ENCODE results near the gene URB2.
"Not testable (repeated sequence)": the region's sequence is repeated elsewhere in the genome, so short reads cannot be mapped to it uniquely, and the experiment has no call there.

The URB2 gene

GRCh38 chr1:229617351-229618100, 8.5 kb upstream of the URB2 start:
- TF ChIP-seq ZFX (IDR thresholded peaks at IDR 0.05) (no peak), CTCF (conservative IDR thresholded peaks at IDR 0.05) (no peak)

GRCh38 chr1:229619002-229619401, 7.0 kb upstream of the URB2 start:
- TF ChIP-seq CTCF (conservative IDR thresholded peaks at IDR 0.05) (no peak), ZFX (IDR thresholded peaks at IDR 0.05) (no peak)
- no peak overlapping the region for H3K27ac ChIP-seq

More at GRCh38 chr1:229617351-229618100, 8.5 kb upstream of the URB2 start:
- H3K27ac ChIP-seq = no peak overlapping the region

GRCh38 chr1:229619614-229620013, 6.4 kb upstream of the URB2 start:
- no peak overlapping the region for H3K27ac ChIP-seq
- TF ChIP-seq CTCF (conservative IDR thresholded peaks at IDR 0.05) = no peak
- no peak for TF ChIP-seq ZFX (IDR thresholded peaks at IDR 0.05)

- no peak overlapping the region for H3K27ac ChIP-seq
- no peak for TF ChIP-seq CTCF (conservative IDR thresholded peaks at IDR 0.05)
- TF ChIP-seq ZFX (IDR thresholded peaks at IDR 0.05) = no peak
Measured at GRCh38 chr1:229620876-229621275, 5.2 kb upstream of the URB2 start.

- H3K27ac ChIP-seq = no peak overlapping the region
- TF ChIP-seq CTCF (conservative IDR thresholded peaks at IDR 0.05) (no peak), ZFX (IDR thresholded peaks at IDR 0.05) (no peak)
Measured at GRCh38 chr1:229621663-229622062, 4.4 kb upstream of the URB2 start.

GRCh38 chr1:229622641-229623120, 3.4 kb upstream of the URB2 start:
- H3K27ac ChIP-seq = not testable (repeated sequence)

GRCh38 chr1:229623225-229623624, 2.8 kb upstream of the URB2 start:
- no peak overlapping the region for H3K27ac ChIP-seq
- TF ChIP-seq ZFX (IDR thresholded peaks at IDR 0.05) (no peak), CTCF (conservative IDR thresholded peaks at IDR 0.05) (no peak)

- no peak overlapping the region for H3K27ac ChIP-seq
Measured at GRCh38 chr1:229623838-229624237, 2.2 kb upstream of the URB2 start.

More at GRCh38 chr1:229623838-229624237, 2.2 kb upstream of the URB2 start:
- TF ChIP-seq ZFX (IDR thresholded peaks at IDR 0.05) (no peak), CTCF (conservative IDR thresholded peaks at IDR 0.05) (no peak)
